ENCODE data around the gene ASIC4. TPM values are rescaled to one million over a fixed set of nuclear protein-coding genes. Genes with fewer than 3 reads are reported as not detected.

ASIC4 gene
- total and polyA plus RNA-seq, 9 of the 15 experiments (the other 6 are each of a cell fraction or from before 2014, with no cell fraction given), result 0.07 to 19.2 (median 4.8) TPM

- no TSS peak for BruUV-seq (replicated peaks)
- Histone ChIP-seq H3K9ac (ENCODE audit: insufficient read depth in 1 of 2, low read depth in 2 of 2, low read length in 2 of 2) (peak overlapping the region; percentile 44 to 85), H3K79me2 (ENCODE audit: control insufficient read depth, insufficient read depth, low read length) (peaks cover 67% of the 10 kb centered on the region), H3K9me3 (replicated peaks; ENCODE audit: control insufficient read depth, insufficient read depth, low read depth, low read length) (no peaks in the 10 kb centered on the region), H3K9me1 (ENCODE audit: control insufficient read depth, insufficient read depth, low read length) (peaks cover 3% of the 10 kb centered on the region), H3K4me3 (peak overlapping the region; percentile 38), H3K4me2 (ENCODE audit: insufficient read depth, low read length) (peak overlapping the region; percentile 78), H3K36me3 (ENCODE audit: control insufficient read depth, insufficient read depth, low read length) (peaks cover 16% of the 10 kb centered on the region; the same call in 2 of the 3 replicates), H2AFZ (ENCODE audit: low read depth, low read length) (no peak overlapping the region), H3K27ac (ENCODE audit: extremely low read depth, low read depth, low read length) (no peak overlapping the region; the same call in 1 of the 3 replicates), H3K4me1 (replicated peaks in 1 of 2; ENCODE audit: control insufficient read depth in 2 of 2, insufficient read depth in 2 of 2, low read length in 2 of 2) (peaks cover 73 to 91% of the 10 kb centered on the region in 2 experiments), H3K27me3 (ENCODE audit: control insufficient read depth in 2 of 2, insufficient read depth in 2 of 2, low read length in 2 of 2) (no peaks in the 10 kb centered on the region), H4K20me1 (replicated peaks; ENCODE audit: control insufficient read depth, insufficient read depth, low read length) (no peaks in the 10 kb centered on the region)
- intact Hi-C loops (cut with micrococcal nuclease) (no loop called here), in situ Hi-C loops (cut with MboI) (no loop called here)
- WGBS (ENCODE audit: insufficient coverage, low coverage, missing lambda C conversion rate), result 28% methylated on average over 10 of the region's 17 CpGs
- DNase-seq (ENCODE audit: extremely low read depth in 1 of 4, low spot score in 3 of 4) (no peak), ATAC-seq (no peak), FAIRE-seq (peak; percentile 52)
- CTCF ChIA-PET (ENCODE audit: low intra/inter-chr PET ratio), result no interaction called here
- POLR2A ChIA-PET, result interaction anchor here (1.4 to 3.0 kb wide), 2 partner anchors 16 to 17 kb away, joined by 4 to 20 read pairs; partner anchors contain the start of gene GMPPA
- TF ChIP-seq ZNF740 (CRISPR knock-in tag; IDR thresholded peaks at IDR 0.05) (peak; percentile 30; the same call in 1 of the 2 replicates), ZNF740 (tag; IDR thresholded peaks at IDR 0.05) (no peak), HNRNPK (IDR thresholded peaks at IDR 0.05; ENCODE audit: low read depth, low read length, poor library complexity, severe bottlenecking) (no peak), ATF1 (CRISPR knock-in tag; IDR thresholded peaks at IDR 0.05) (no peak), ATF1 (tag; IDR thresholded peaks at IDR 0.05) (0 out of 2 replicates have a peak, but pooled peaks have one; percentile 14), SAP30 (IDR thresholded peaks at IDR 0.05; ENCODE audit: borderline replicate concordance, insufficient read depth, low read depth, low read length, poor library complexity, severe bottlenecking) (peak; percentile 37), TFAP4 (CRISPR knock-in tag; IDR thresholded peaks at IDR 0.05; ENCODE audit: borderline replicate concordance) (0 out of 2 replicates have a peak, but pooled peaks have one; percentile 4), PKNOX1 (IDR thresholded peaks at IDR 0.05) (peak; percentile 77), KDM1A (IDR thresholded peaks at IDR 0.05) (peak in 1 of 2 experiments; percentile 54; a peak in 1 of 4 replicates), NCOA1 (IDR thresholded peaks at IDR 0.05; ENCODE audit: low read depth) (no peak)
These were observed 1.8 kb downstream of the ASIC4 start for GRCh38 chr2:219515874-219516629.

Data from K562 (cell line).